DMS 273 (cell line): ENCODE results near the gene SLC12A2.

Experiments
- DNase-seq: peaks from one replicate; lab custom pipeline; 2025; ENCODE audit not compliant: unreplicated experiment; lab: John Stamatoyannopoulos, UW

SLC12A2 gene

DNA sequence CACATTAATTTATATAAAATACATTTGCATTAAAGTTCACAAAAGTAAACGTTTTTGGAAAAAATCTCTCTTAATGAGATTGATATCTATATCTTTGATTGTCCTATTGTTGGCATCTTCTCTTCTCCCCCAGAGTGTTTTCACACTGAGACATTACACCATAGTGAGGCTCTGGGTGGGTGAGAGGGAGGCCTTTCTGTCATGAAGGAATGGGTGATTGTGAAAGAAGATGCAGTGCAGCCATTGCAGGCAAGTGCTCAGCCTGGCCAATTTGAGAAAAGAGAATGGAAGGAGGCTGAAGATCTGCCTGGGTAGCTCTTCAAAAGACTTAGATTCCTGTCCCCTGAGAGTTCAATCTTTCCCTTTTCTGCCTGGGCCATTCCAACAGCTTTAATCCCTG, 140.8 kb downstream of the SLC12A2 start:
- no peak for DNase-seq

GRCh38 chr5:128225245-128226030, 141.9 kb downstream of the SLC12A2 start:
- DNase-seq = no peak

DNA sequence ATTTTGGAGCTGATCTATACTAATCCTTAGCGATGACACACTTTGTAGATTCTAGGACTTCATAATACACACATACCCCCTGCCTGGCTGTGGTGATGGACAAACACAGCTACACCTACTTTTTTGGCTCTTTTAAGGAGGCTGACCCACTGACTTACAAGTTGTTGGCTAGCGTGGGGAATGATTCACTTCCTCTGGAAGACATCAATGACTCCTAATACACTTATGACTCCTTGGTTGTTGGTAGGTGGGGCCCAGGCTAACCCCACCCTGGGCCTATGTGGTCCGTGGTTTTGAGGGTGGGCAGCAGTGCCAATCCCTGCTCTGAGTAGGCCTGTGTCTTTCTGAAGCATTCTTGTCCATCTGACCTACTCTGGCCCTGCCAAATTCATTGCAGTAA, 144.4 kb downstream of the SLC12A2 start:
- no peak for DNase-seq

GRCh38 chr5:128228521-128228920, 145.0 kb downstream of the SLC12A2 start:
- peak; percentile 54 for DNase-seq

GRCh38 chr5:128234928-128235641, 151.5 kb downstream of the SLC12A2 start:
- no peak for DNase-seq

DNA sequence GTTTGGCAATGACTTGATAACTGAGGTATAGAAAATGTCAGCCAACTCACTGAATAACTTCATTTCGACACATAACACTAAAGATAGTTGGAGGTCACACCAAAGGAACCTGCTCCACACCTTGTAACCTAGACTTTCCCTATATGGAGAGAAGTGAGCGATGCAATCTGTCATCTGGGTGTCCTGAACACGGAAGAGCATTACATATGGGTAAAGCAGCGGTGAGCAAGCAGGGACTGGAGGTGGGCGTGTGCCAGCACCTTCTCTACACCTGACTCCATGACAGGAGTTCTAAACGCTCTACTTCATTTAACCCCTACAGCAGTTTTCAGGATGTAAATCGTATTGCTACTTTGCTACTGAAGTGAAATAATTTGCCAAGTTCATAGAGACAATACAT, 152.8 kb downstream of the SLC12A2 start:
- no peak for DNase-seq

GRCh38 chr5:128237000-128237399, 153.4 kb downstream of the SLC12A2 start:
- DNase-seq = no peak

- no peak for DNase-seq
Observed at GRCh38 chr5:128237546-128237945, 154.0 kb downstream of the SLC12A2 start.
